Measurements from ENCODE around the gene ITGA11.

Gene ITGA11

GRCh38 chr15:68352401-68353062, 79.4 kb downstream of the ITGA11 start:
- peak in 1 of 2 donors; percentile 5 for DNase-seq (ENCODE audit: low read depth in 2 of 2)

GRCh38 chr15:68349151-68349550, 82.8 kb downstream of the ITGA11 start:
- DNase-seq (ENCODE audit: low read depth in 2 of 2) = no peak

- DNase-seq (ENCODE audit: low read depth in 2 of 2) = no peak
These were observed 83.4 kb downstream of the ITGA11 start for GRCh38 chr15:68348606-68349005.

- DNase-seq (ENCODE audit: low read depth in 2 of 2) = peak in 1 of 2 donors; percentile 3
These were observed 83.9 kb downstream of the ITGA11 start for GRCh38 chr15:68348081-68348480.

GRCh38 chr15:68347392-68347791, 84.6 kb downstream of the ITGA11 start:
- no peak for DNase-seq (ENCODE audit: low read depth in 2 of 2)

- no peak for DNase-seq (ENCODE audit: low read depth in 2 of 2)
These were observed 85.0 kb downstream of the ITGA11 start for GRCh38 chr15:68346979-68347378.

GRCh38 chr15:68345481-68345880, 86.5 kb downstream of the ITGA11 start:
- no peak for DNase-seq (ENCODE audit: low read depth in 2 of 2)

GRCh38 chr15:68344600-68344999, 87.4 kb downstream of the ITGA11 start:
- no peak for DNase-seq (ENCODE audit: low read depth in 2 of 2)

GRCh38 chr15:68343579-68344225, 88.3 kb downstream of the ITGA11 start:
- no peak for DNase-seq (ENCODE audit: low read depth in 2 of 2)

GRCh38 chr15:68341760-68342725, 89.9 kb downstream of the ITGA11 start:
- no peak for DNase-seq (ENCODE audit: low read depth in 2 of 2)

GRCh38 chr15:68340726-68341671, 91.0 kb downstream of the ITGA11 start:
- DNase-seq (ENCODE audit: low read depth in 2 of 2) = no peak

- no peak for DNase-seq (ENCODE audit: low read depth in 2 of 2)
These were observed 92.5 kb downstream of the ITGA11 start for GRCh38 chr15:68339481-68339880.

GRCh38 chr15:68337826-68338225, 94.1 kb downstream of the ITGA11 start:
- DNase-seq (ENCODE audit: low read depth in 2 of 2) = no peak

GRCh38 chr15:68336516-68336915, 95.4 kb downstream of the ITGA11 start:
- no peak for DNase-seq (ENCODE audit: low read depth in 2 of 2)

- no peak for DNase-seq (ENCODE audit: low read depth in 2 of 2)
These were observed 96.3 kb downstream of the ITGA11 start for GRCh38 chr15:68335655-68336054.

- no peak for DNase-seq (ENCODE audit: low read depth in 2 of 2)
These were observed 96.7 kb downstream of the ITGA11 start for GRCh38 chr15:68335251-68335650.

GRCh38 chr15:68334661-68335124, 97.3 kb downstream of the ITGA11 start:
- DNase-seq (ENCODE audit: low read depth in 2 of 2) = no peak

- DNase-seq (ENCODE audit: low read depth in 2 of 2) = no peak
These were observed 98.0 kb downstream of the ITGA11 start for GRCh38 chr15:68333775-68334470.

GRCh38 chr15:68332266-68332665, 99.7 kb downstream of the ITGA11 start:
- no peak for DNase-seq (ENCODE audit: low read depth in 2 of 2)

- DNase-seq (ENCODE audit: low read depth in 2 of 2) = no peak
These were observed 101.1 kb downstream of the ITGA11 start for GRCh38 chr15:68330901-68331300.

- no peak for DNase-seq (ENCODE audit: low read depth in 2 of 2)
These were observed 101.5 kb downstream of the ITGA11 start for GRCh38 chr15:68330416-68330815.

Data from stimulated activated CD8-positive, alpha-beta memory T cell treated with anti-CD3 and anti-CD28 coated beads, Interleukin-15, amount 100 ng/mL, for 4 hours (primary cell).